GM21367 (cell line): ENCODE results near the gene IL7R.

Source experiments
- ATAC-seq: cut with Tn5 transposase; IDR thresholded peaks from one replicate; pipeline ENCODE4 v1.9.1; 2021; ENCODE audit not compliant: unreplicated experiment

Gene IL7R, protein sequence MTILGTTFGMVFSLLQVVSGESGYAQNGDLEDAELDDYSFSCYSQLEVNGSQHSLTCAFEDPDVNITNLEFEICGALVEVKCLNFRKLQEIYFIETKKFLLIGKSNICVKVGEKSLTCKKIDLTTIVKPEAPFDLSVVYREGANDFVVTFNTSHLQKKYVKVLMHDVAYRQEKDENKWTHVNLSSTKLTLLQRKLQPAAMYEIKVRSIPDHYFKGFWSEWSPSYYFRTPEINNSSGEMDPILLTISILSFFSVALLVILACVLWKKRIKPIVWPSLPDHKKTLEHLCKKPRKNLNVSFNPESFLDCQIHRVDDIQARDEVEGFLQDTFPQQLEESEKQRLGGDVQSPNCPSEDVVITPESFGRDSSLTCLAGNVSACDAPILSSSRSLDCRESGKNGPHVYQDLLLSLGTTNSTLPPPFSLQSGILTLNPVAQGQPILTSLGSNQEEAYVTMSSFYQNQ

DNA sequence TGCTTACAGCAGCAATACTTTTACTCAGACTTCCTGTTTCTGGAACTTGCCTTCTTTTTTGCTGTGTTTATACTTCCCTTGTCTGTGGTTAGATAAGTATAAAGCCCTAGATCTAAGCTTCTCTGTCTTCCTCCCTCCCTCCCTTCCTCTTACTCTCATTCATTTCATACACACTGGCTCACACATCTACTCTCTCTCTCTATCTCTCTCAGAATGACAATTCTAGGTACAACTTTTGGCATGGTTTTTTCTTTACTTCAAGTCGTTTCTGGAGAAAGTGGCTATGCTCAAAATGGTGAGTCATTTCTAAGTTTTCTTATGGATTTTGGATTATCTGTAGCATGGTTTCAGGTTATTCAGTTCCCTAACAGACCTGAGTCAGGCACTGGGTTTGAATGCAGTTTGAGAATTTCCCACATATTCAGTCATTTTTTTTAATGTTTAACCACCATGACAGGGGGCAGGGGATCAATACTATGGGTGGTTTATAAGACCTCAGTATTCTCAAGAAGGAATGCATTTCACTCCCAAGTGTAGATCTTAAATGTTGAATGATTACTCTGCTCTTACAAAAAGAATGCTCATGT, at the start of gene IL7R:
IL7R (plus strand) TSS at position 127 of the 587 bp plus-strand sequence; CDS start at position 214, 87 bp downstream.
- ATAC-seq = no peak

DNA sequence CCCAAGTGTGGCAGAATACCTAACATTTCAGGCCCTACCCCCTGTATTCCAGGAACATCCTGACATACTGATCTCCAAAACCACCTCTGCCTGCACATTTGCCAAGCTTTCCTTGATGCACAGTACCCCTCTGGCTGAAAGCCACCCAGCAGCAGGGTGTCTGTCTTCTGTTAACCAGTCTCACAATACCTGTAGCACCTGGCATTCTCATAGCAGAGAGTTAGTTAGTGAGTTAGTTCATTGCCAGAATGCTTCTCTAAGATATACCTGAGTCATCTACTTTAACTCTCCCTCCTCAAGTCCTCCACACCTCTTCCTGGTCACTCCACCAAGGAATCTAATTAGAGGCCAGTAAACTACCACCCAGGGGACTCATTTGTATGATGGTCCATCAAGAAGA, 46.1 kb upstream of the IL7R start:
- ATAC-seq = no peak

DNA sequence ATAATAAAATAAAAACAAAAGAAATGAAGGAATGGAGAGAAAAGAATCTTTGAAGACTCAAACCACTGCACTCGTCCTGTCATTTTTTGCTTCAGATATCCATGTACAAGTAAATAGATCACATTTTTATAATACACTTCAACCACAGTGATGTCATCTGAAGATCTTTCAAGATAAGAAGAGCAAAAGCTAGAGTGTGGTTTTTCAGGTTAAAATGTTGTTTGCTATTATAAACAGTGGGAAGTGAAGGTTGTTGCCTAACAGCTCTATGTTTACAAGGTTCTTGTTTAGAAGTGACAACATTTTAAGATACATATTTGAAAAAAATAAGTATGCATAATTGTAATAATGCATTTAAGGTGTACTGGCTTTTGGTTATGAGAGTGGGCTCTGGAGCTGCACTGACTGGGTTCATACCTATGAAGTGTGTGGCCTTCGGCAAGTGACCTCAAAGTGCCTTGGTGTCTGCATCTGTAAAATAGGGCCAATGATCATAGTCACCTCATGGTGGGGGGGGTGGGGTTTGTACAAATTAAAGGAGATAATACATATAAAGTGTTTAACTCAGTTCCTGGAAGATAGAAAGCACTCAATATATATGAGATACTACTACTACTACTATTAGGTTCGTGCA, 45.5 kb upstream of the IL7R start:
- ATAC-seq = no peak

DNA sequence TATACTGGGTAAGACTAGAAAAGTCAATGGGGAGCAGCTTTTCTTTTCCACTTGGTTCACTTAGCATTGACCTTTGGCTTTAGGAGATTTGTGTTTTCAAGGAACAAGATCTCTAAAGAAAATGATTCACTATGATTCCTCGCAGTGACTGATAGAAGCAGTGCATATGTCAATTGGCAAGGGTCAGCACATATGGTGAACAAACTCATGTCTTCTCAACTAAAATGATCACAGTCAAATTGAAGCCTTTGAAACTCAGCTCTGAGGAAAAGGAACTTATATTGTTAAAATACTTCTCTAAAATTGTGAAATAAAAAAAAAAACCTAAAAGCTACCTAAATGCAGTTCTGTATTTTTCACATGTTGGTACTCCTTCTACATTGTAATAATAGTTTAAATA, 43.2 kb upstream of the IL7R start:
- no peak for ATAC-seq

DNA sequence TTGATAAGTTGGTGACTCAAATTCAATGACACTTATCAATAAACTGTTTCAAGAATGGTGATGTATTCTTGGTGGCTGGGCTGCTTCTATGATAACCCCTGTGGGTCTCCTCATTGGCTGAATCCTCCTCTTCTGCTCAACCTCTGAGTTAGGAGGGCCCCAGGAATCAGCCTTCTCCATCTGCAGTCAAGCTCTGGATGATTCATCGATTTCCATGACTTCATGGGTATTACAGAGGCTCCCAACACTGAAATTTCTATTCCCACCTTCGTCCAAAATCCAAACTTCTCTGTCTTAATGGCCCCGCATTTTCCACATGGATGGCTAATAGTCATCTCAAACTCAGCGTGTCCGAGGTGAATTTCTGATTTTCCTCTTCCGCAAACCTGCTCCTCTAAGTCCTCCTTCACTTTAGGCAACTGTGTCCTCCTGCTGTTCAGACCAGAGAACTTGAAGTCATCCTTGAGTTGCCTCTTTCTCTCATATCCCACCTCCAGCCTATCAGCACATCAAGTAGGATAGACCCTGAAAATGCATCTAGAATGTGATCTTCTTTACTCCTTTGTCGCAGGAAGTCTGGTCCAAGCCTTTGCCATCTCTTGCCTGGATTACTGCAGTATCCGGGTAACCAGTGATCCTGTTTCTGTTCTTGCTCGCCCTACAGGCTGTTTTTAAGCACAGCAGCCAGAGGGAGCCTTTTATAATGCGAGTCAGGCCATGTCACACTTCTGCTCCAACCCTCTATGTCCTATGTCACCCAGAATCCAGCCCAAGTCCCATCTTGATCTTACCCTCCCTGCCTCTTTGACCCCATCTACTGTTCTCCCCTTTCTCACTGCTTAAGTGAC, 41.4 kb upstream of the IL7R start:
- no peak for ATAC-seq

DNA sequence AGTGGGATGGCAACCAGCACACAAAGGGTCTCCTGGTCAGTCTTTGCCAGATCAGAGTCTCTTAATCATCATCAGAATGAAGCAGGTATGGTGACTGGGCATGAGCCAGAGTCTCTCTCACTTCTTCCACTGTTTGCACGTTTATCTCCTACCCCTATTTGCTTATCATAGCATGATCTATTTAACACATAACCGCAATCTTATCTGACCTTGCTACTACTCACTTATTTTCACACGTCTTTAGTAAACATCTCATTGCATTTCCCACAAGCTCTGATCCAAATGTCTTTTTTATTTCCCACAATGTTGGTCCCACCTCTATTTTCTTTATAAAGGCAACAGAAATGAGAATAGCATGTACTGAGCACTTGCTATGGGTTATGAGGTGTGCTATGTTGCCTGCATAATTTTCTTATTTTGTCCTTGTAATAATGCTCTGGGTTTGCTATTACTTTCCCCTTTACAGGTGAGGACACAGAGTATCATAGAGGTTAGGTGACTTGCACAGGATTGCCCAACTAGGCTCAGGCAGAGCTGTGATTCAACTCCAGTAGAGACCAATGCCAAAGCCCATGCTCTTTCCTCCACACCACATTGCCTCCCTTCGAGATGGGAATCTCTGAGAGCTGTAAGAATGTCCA, 39.7 kb upstream of the IL7R start:
- ATAC-seq = no peak

DNA sequence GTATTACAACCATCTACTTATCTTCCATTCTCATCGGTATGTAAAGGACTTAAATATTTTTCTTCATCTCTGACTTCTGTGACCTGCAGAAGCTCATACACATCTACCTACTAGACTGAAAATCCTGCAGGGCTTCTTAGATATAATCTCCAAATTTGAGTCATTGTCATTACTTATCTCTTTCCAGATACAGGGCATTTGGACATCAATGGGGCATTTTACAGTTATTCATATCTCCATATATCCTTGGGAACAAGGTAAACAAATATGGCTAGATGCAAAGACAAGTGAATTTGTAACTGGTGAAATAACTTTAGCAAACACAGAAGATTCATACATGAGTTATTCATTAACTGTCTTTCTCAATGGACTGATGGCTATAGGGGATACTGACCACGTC, 37.7 kb upstream of the IL7R start:
- no peak for ATAC-seq

DNA sequence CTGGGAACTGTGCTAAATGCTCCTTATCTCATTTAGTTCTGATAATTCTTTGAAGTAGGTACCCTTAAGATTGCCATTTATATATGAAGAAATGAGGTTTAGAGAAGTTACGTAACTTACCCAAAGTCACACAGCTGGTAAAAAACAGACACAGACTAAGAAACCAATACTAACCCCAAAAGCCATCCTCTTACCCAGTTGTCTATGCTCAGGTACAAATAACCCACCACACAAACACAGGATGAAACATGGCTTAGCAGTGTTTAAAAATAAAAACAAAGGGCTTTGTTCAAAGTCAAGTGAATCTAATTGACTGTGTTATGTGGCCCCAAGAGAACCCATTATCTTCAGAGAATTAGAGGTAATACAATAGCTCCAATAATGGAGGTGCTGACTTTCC, 37.0 kb upstream of the IL7R start:
- ATAC-seq = no peak

DNA sequence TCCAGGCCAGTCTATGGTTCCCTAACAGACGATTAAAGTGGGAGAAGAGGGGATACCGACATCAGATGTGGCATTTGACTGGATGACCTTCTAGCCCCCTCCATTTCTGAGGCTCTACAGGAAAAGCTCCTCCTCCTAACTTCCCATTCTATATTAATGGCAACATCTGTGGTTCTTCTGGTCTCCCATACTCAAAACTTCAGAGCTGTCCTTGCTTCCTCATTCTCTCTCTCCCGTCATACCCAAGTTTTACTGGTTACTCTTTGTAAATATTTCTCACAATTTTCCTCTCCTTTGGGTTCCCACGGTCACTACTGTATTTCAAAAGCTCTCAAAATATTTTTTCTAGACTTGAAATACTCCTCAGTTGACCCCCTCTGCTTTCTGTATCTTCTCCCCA, 36.0 kb upstream of the IL7R start:
- no peak for ATAC-seq

DNA sequence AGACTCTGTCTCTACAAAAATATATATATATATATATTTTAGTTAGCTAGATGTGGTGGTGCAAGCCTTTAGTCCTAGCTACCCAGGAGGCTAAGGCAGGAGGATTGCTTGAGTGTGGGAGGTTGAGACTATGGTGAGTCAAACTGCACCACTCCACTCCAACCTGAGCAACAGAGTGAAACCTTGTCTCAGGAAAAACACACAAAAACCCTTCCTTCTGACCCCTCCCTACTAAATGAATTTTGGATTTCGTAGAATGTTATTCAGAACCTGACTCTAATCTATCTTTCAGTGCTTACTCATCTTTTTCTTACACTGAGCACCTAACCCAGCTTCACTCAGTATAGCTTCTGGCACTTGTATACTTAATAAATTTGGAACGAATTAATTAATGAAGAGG, 35.2 kb upstream of the IL7R start:
- ATAC-seq = no peak

DNA sequence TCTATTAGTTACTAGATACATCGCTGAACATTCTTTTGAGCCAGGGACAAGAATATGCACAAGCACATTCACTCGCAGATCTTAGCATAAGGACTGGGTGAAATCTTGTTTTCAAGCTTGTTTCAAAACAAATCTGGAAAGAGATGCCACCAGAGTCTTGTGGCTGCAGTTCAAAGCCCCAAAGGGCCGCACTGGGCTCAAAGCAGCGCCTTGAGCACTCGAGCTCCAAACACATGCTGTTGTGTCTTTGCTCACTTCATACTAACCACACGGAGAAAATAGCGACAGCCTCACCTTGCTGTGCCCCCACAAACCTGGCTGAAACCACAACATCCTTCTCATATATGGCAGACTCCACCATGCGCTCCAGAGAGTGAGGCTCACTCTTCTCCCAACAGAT, 34.2 kb upstream of the IL7R start:
- no peak for ATAC-seq

DNA sequence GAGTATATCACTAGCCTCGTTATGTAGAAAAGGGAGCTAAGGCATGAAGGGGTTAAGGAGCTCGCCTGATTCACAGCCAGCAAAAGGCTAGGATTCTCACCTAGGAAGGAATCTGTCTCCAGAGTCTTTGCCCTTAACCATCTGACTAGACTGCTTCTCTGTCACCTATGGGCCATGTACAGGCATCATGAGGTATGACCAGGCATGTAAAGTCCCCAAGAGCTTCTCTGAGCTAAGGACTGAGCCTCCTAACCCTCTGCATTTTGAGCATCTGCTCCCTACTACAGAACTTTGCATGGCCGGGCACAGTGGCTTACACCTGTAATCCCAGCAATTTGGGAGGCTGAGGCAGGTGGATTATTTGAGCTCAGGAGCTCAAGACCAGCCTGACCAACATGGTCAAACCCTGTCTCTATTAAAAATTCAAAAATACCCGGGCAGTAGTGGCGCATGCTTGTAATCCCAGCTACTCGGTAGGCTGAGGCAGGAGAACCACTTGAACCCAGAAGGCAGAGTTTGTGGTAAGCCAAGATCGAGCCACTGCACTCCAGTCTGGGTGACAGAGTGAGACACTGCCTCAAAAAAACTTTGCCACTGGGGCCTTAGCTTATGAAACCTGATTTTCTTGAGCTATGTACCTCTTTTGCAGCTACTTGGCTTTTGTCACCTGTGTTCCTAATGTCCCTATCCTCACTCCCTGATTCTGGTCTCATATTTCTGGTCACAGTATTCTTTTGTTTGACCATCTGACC, 33.2 kb upstream of the IL7R start:
- ATAC-seq = no peak

DNA sequence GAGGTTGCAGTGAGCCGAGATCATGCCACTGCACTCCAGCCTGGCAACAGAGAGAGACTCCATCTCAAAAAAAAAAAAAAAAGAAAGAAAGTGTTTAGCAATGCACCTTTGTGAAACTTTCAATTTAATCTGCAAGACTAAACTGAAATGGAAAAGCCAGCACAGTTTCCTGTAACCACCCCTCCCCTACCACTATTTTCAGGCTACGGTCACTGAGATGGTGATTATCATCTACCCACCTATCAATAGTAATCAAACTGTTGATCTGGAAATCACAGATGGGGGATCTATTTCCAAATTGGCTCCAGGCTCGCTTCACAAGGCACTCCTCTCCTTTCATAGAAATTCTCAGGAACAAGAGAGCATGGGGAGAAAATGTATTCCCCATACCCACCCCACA, 30.6 kb upstream of the IL7R start:
- ATAC-seq = no peak

DNA sequence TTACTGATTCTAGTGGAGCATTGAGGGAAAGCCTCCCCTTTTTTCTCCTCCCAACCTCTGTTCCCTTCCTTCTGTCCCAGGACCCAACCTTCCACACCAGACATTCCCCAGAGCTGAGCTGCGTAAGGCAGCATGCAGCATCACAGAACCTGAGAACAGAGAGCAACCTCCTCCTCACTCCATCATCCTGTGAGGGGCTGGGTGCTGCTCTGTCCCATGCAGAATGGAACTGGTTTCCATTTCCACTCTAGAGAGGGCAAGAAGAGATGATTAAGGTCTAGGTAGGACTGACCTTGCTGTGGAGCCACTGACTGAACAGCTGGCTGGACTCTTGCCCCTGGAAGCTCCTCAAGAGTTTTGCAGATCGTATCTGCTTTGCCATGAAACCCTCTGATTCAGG, 30.1 kb upstream of the IL7R start:
- no peak for ATAC-seq

DNA sequence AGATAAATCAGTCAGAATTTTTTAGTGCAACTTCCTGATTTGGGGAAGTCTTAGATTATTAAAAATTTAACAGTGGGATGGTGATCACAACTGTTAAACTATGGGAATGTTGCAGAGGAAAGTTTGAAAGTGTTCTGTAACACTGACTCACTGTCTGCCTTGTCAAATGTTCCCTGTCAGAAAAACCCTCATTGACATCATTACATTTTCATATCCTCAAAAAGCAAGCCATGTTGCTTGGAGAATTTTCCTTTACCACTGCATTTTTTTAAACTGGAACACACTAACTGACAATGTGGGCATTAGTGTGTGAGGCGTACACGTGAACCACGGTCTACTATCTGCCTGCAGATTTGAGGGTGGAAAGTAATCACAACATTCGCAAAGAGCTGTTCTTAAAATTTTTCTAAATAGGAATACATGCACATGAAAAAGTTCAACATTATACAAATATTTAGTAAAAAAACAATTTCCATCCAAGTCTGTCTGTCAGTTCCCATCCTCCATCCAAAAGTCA, 28.6 kb upstream of the IL7R start:
- no peak for ATAC-seq

DNA sequence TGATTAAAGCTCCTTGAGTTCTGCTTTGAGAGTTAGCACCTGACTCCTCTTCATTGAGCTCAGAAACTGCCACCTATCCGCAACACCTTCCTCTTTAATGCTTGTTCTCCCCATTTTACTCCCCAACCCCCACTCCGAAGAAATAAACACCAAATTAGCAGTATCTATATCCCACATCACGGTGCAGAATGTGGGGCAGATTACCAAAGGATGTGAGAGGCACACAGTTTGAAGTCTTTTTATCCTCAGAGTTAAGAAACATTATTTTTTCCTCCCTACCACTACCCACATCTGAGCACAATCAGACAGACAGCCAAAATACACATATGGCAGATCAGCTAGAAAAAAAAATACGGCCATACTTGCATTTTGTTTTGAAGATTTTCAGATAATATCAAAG, 26.1 kb upstream of the IL7R start:
- no peak for ATAC-seq

DNA sequence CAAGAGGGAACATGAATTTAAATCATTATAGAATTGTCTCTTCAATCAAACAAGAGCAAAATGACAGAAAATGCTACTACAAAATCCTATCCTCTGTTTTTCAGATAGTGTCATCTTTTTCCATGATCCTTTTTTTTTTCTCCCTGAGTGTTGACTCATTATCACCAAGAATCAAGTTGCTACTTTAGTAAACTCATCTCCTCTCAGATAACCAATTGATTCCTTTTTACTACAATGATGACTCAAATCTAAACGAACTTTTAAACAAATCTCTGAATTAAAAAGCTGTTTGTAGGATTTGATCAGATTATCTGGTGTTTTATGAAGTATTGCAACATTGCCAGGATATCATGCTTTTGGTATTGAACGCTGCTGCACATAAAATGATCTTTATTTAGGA, 23.9 kb upstream of the IL7R start:
- ATAC-seq = no peak

DNA sequence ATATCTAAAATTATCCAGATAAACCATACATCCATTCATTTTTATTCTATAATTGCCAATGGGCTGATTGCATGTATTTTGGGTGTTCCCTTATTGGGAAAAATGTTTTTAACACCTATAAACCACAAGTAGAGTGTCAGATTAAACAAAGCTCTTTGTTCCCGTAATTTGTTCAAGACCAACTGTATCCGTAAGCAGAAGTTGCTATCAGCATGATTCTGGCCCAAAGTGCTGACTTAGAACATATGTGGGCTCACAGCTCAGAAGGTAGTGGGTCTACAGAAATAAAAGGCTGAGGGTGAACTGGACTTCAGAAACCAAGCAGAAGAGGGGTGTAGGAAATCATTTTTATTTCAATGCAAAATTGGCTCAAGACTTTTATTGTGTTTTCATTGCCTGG, 23.5 kb upstream of the IL7R start:
- no peak for ATAC-seq

DNA sequence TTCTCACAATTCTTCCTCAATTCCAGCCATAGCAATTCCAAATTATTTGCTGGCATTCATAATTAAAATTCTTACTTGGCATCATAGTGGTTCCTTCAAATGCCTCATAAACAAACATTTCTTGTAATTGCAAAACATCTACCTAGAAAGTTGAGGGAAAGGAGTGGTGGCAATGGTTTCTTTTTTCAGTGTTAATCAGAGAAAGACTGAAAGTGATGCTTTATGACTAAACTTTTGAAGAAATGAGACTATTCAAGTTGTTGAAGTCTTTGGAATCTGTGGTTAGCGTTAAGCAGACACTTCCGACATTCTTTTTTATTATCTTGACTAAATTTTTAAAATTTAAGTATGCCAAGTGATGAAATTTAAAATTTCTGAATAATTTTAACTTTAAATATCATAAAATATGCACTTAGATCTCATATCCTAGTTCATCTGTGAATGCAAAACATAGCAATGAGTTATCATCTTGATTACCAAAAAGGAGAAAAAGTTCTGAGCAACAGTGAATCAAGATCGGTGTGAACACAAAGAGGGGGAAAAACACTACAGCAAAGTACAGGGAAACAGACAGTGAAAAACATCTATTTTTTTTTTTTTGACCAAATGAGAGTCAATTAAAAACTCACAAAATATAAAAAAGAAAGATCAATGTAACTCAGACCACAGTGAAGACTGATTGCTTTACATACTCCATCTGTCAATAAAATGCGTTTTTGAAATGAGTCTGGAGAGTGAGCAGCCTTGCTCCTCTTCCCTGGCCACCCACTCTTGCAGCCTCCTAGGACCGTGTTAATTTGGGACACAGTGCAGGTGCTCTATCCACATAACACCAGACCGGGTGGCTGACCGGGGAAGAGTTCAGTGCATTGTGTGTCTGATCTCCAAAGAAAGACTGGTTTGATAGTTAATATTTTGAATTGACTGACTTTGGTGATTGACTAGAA, 20.6 kb upstream of the IL7R start:
- no peak for ATAC-seq
